Limb (tissue), 2 donors: ENCODE measurements around the gene REST.
"Not testable (repeated sequence)": the region's sequence is repeated elsewhere in the genome, so short reads cannot be mapped to it uniquely, and the experiment has no call there.

Source experiments
- DNase-seq, 2 donors: peaks; one replicate each; pipeline ENCODE4 v3.0.0-alpha.2; 2016; ENCODE audit errors: extremely low spot score in 2 of 2

The REST gene

DNA sequence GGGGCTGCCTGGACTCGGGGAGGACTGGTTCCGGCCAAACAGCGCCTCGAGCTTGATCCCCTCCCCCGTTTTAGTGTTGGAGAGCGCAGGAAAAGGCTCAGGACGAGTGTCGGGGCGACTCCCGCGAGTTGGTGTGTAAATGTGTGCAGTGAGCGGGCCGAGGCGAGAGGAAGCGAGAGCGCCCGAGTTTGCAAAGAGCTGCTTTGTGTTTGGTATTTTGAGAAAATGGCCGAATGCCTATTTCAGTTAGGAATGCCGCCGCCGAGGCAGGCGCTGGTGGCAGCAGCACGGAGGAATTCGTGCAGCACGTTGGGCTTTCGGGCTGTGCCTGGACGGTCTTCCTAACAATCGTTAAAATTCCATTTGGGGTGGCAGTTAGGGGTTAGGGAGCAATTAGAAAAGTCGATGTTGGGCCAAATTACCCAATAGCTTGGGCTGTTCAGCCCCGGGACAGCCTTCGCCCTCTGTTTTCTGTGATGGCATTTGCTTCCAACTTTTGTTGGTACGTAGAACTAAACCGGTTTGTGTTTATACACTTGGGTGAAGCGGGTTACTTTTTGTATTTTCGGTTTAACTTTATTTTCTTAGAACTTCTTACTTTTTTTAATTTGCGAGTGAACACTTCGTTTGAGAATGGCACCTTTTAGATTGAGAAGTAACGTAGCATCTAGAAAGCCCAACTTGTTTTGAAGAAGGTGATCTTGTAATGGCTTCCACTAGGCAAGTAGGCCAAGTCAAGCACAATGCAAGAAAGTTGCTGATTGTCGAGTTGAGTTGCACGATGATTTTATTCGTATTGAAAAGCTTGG lies 1.6 kb downstream of the REST start:
- peak in 1 of 2 donors; percentile 51 for DNase-seq

DNA sequence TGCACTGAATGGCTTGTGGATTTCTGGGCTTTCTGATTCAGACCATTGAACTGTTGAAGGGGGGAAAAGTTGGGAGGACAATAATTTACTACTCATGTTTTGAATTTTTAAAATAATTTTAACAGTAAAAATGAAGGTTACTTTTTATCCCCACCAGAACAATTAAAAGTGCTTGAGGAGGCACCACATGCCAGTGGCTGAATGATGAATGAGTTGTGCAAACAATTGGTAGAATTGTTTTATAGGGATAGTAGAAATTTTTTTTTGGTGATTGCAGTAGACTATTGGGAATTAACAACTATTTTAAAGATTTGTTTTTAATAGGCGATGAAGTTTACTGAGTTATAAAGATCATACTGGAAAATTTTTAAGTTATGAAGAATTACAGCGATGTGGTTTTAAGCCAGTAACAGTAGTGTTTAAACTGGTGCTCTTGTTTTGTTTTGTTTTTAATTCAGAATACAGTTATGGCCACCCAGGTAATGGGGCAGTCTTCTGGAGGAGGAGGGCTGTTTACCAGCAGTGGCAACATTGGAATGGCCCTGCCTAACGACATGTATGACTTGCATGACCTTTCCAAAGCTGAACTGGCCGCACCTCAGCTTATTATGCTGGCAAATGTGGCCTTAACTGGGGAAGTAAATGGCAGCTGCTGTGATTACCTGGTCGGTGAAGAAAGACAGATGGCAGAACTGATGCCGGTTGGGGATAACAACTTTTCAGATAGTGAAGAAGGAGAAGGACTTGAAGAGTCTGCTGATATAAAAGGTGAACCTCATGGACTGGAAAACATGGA lies 2.7 kb downstream of the REST start:
- no peak for DNase-seq

- DNase-seq, result no peak
Measured at GRCh38 chr4:56914336-56914735, 6.6 kb downstream of the REST start.

DNA sequence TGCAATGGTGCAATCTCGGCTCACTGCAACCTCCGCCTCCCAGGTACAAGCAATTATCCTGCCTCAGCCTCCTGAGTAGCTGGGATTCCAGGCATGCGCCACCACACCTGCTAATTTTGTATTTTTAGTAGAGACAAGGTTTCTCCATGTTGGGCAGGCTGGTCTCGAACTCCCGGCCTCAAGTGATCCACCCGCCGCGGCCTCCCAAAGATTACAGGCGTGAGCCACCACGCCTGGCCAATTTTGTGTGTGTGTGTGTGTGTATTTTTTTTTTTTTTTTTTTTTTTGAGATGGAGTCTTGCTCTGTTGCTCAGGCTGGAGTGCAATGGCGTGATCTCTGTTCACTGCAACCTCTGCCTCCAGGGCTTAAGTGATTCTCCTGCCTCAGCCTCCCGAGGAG lies 7.3 kb downstream of the REST start:
- not testable (repeated sequence) for DNase-seq

DNA sequence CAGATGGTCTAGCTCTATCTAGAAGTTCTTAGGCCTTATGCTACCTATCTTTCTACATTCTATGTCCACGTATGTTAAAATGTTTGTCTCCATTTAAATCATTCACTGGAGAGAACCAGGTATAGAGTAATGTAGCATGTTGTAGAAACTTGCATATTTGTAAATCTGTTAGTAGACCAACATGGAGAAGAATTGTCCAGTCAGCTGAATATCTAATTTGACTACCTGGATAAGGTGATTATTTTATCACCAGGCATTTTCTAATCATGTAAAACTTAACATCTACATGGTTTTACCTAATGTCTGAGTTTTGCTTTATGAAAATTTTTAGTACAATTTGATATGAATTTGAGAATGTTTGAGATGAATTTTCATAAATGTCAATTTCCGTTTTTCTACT lies 19.5 kb downstream of the REST start:
- DNase-seq, result no peak

DNA sequence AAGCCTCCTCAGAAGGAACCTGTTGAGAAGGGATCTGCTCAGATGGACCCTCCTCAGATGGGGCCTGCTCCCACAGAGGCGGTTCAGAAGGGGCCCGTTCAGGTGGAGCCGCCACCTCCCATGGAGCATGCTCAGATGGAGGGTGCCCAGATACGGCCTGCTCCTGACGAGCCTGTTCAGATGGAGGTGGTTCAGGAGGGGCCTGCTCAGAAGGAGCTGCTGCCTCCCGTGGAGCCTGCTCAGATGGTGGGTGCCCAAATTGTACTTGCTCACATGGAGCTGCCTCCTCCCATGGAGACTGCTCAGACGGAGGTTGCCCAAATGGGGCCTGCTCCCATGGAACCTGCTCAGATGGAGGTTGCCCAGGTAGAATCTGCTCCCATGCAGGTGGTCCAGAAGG lies 22.9 kb downstream of the REST start:
- no peak for DNase-seq

DNA sequence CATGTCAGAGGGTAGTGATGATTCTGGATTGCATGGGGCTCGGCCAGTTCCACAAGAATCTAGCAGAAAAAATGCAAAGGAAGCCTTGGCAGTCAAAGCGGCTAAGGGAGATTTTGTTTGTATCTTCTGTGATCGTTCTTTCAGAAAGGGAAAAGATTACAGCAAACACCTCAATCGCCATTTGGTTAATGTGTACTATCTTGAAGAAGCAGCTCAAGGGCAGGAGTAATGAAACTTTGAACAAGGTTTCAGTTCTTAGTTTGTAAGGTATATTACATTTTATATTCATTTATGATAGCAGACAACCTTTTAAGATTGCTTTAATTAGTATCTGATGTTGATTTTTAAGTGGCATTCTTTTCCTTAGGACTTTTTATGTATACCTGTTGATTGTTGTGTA lies 24.2 kb downstream of the REST start:
- no peak for DNase-seq

GRCh38 chr4:56937262-56937661 lies 29.6 kb downstream of the REST start:
- no peak for DNase-seq

DNA sequence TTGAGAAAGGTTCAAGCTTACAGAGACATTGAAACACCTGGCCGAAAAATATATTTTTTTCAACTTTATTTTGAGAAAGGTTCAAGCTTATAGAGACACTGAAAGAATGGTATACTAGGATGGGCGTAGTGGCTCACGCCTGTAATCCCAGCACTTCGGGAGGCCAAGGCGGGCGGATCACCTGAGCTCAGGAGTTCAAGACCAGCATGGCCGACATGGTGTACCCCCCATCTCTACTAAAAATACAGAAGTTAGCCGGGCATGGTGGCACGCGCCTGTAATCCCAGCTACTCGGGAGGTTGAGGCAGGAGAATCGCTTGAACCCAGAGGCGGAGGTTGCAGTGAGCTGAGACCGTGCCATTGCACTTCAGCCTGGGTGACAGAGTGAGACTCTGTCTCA lies 32.1 kb downstream of the REST start:
- not testable (repeated sequence) for DNase-seq

- no peak for DNase-seq
Measured at GRCh38 chr4:56940403-56940802, 32.7 kb downstream of the REST start.

DNA sequence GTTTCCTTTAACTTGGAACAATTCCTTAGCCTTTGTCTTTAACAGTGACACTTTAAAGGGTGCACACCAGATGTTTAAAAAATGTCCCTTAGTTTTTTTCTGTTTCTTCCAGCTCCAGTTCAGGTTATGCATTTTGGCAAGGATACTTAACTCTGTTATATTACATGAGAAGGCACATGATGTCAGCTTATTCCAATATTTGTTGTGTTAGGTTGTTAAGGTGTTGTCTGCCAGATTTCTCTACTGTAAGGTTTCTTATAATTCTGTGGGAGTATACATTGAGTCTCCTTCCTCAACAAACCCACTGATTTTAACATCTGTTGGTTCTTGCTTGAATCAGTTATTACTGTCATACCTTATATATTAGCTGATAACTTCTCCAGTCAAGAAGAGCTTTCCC lies 33.3 kb downstream of the REST start:
- DNase-seq, result peak in 1 of 2 donors; percentile 41

DNA sequence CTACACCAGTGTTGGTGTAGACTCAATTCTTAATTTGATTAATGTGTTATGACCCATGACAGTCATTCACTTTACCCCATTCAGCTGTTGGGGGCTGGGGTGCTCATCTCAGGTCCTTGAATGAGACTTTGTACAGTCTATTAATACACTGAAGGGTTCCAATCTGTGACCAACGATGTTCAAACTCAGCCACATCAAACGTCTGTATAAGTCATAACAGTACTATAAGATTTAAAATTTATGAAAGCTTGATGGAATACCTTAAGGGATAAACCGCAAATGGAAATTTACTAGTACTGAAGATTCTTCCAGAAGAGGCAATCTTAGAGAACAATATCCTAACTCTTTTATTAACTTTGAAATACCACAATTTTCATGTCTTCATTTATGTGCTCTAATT lies 33.7 kb downstream of the REST start:
- no peak for DNase-seq

- no peak for DNase-seq
Measured at GRCh38 chr4:56953680-56954520, 46.2 kb downstream of the REST start.

DNA sequence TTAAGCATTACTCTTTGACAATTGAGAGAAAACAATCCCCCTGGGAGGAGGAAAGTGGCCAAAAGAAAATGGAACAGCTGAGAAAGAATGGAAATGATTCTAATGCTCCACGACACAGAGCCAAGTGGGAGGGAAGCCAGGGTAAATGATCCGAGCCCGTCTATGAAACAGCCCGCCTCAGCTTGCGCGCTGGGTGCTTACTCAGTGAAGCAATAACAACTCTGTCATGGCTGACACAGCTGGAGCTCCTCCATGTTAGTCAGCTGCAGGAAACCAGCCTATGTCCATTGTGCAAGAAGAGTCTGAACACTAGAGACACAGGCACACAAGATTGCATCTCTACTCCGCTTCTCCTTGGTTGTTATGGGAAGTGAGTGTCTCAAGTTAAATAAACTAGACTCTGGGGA lies 50.4 kb downstream of the REST start:
- peak; percentile 82 to 89 for DNase-seq

DNA sequence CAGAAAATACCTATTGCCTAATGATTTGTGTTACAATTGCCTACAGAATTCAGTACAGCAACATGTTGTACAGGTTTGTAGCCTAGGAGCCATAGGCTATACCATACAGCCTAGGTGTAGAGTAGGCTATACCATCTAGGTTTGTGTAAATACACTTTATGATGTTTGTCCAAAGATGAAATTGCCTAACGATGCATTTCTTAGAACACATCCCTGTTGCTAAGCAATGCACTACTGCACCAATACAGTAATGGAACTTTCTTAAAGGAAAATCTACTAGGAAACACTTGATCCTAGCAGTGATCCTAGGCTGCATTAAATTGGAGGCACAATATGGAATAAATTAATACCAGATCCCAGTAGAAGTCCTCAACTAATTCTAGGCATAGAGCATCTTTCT lies 51.4 kb downstream of the REST start:
- DNase-seq, result no peak

DNA sequence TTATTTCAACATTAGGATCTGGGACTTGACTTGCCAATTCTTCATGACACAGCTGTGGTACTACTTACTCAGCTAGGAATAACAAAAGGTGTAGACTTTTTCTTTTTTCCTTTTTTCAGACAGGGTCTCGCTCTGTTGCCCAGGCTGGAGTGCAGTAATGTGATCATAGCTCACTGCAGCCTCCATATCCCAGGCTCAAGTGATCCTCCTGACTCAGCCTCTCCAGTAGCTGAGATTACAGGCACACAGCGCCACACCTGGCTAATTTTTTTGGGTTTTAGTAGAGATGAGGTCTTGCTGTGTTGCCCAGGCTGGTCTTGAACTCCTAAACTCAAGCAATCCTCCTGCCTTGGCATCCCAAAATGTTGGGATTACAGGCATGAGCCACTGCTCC lies 53.4 kb downstream of the REST start:
- no peak for DNase-seq

DNA sequence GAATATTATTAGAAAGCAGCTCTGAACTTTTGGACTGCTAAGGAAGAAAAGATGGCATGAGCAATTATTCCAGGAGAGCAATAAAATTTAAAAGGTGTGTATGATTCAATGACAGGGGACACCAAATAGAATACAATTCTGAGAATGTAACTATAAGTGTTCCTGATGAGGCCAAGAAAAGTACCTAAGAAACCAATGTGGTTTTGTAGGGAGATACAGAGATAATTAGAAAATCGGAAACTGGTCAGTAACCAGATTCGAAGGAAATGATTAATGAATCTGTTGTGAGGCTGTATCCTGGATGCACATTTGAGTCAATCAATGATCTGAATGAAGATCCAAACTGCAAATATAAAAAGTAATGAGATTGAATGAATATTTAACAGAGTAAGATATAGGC lies 63.7 kb downstream of the REST start:
- DNase-seq, result no peak

DNA sequence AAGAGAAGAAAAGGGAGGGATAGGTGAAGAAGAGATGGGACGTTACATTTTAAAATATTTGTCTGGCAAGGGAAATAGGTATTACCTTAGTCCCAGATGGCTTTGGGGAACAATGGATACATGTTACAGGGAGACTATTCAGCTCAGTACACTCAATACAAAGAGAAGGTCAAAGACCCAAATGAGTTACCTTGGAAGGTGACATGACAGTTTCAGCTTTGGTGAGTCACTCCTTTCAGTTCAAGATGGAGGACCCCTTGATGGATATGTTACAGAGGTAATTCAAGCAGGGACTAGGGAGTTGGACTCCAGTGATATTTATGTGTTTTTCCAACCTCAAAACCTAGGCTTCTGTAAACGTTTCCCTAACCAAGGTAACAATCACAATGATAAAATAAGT lies 64.7 kb downstream of the REST start:
- no peak for DNase-seq

- DNase-seq, result no peak
Measured at GRCh38 chr4:56972809-56973208, 65.1 kb downstream of the REST start.

DNA sequence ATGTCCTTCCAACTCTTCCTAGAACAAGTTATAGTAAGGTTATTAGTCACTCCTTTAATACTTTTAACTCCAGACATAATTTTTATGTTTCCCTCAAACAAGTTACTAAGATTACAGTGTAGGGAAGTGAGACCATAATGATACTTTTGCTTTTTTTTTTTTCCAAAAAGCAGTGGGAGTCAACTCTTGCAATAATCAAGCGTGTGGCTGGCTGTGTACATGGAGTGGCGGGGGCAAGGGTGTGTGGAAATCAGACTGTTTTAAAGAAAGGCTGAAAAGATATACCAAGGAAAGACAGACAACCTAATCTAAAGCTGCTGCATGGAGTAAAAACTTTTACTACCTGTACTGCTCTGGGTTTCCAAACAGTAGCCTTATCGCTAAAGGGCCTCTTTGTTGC lies 65.6 kb downstream of the REST start:
- no peak for DNase-seq

- peak in 1 of 2 donors; percentile 32 for DNase-seq
Measured at GRCh38 chr4:56976283-56976836, 68.7 kb downstream of the REST start.
